Stomach (tissue), 4 donors: Measurements from ENCODE around the gene ECM1.

Source experiments
- EP300 ChIP-seq: sonication (generic); formaldehyde crosslinking; IDR thresholded peaks from one replicate; pipeline ENCODE4 v1.6.1; 2017; ENCODE audit warnings: antibody characterized with exemption
- POLR2A ChIP-seq, 4 donors: fragments of 450-650 bp; IDR thresholded peaks; one replicate each; pipeline ENCODE4 v1.6.1; 2016; ENCODE audit warnings: antibody characterized with exemption in 4 of 4, control low read depth in 2 of 4, mild to moderate bottlenecking in 1 of 4, moderate library complexity in 1 of 4
- POLR2AphosphoS5 ChIP-seq, 3 donors: sonication (generic); formaldehyde crosslinking; IDR thresholded peaks; one replicate each; pipeline ENCODE4 v1.6.1; 2016; ENCODE audit warnings: antibody characterized with exemption in 3 of 3
- TF ChIP-seq, protein P1 (sequence below), 7 experiments: fragments of 450-650 bp in 4 of 7; fragments of 200-600 bp in 3 of 7; sonication (generic) in 3 of 7; IDR thresholded peaks; one replicate each; pipeline ENCODE4 v1.5.1; 2016 to 2019; ENCODE audit warnings: antibody characterized with exemption in 7 of 7, control low read depth in 2 of 7, mild to moderate bottlenecking in 1 of 7

DNA sequence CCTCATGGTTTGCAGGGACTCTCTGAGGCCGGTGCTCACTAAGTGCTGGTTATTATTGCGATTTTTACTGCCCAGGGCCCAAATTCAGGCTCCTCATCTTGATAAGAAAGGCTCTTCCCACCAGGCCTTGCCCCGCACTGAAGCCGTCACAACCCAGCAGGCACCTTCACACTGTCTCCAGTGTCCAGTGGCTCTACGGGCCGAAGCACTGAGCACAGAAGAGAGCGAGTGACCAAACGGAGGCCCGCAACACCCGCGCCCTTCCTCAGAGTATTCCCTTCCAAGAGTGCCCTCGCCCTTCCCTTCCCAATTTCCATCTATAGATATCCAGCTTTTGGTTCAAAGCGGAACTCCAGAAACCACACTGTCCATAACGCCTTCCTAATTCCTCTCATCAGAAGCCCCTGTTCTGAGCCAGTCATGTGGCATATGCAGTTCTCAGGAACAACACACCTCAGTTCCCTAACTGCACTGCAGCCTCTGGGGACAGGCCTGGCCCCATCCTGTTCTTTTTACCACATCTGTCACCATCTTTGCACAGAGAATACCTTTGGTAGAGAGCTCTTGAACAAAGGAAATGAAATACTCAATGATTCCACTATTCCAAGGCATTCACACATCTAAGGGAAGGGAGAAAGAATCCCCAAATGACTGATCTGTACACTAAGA is 22.7 kb downstream of the ECM1 start:
- TF ChIP-seq, protein P1, sequence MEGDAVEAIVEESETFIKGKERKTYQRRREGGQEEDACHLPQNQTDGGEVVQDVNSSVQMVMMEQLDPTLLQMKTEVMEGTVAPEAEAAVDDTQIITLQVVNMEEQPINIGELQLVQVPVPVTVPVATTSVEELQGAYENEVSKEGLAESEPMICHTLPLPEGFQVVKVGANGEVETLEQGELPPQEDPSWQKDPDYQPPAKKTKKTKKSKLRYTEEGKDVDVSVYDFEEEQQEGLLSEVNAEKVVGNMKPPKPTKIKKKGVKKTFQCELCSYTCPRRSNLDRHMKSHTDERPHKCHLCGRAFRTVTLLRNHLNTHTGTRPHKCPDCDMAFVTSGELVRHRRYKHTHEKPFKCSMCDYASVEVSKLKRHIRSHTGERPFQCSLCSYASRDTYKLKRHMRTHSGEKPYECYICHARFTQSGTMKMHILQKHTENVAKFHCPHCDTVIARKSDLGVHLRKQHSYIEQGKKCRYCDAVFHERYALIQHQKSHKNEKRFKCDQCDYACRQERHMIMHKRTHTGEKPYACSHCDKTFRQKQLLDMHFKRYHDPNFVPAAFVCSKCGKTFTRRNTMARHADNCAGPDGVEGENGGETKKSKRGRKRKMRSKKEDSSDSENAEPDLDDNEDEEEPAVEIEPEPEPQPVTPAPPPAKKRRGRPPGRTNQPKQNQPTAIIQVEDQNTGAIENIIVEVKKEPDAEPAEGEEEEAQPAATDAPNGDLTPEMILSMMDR (IDR thresholded peaks at IDR 0.05) = no peak
- TF ChIP-seq POLR2A (IDR thresholded peaks at IDR 0.05) (no peak), POLR2AphosphoS5 (IDR thresholded peaks at IDR 0.05) (no peak), EP300 (no peak)
